Trophoblast cell (in vitro differentiated cells and primary cell): ENCODE results near the gene ELL.

Experiments
- DNase-seq, 2 donors: peaks; one replicate each; pipeline ENCODE4 v3.0.0-alpha.2; 2016
- H2AFZ ChIP-seq: 2 replicates; pipeline ENCODE4 v1.6.1; 2013; ENCODE audit warnings: low read length, moderate library complexity, mild to moderate bottlenecking; ENCODE audit not compliant: insufficient read depth, poor library complexity
- H2AK5ac ChIP-seq: 2 replicates; pipeline ENCODE4 v1.6.1; 2013; ENCODE audit warnings: mild to moderate bottlenecking, low read length
- H2BK120ac ChIP-seq: 2 replicates; pipeline ENCODE4 v1.6.1; 2013; ENCODE audit warnings: low read length, mild to moderate bottlenecking, moderate library complexity; ENCODE audit not compliant: insufficient read depth, poor library complexity
- H2BK12ac ChIP-seq: 2 replicates; pipeline ENCODE4 v1.6.1; 2013; ENCODE audit warnings: mild to moderate bottlenecking, low read length, moderate library complexity
- H2BK5ac ChIP-seq: 2 replicates; pipeline ENCODE4 v1.6.1; 2013; ENCODE audit warnings: low read length, low read depth, moderate library complexity, mild to moderate bottlenecking; ENCODE audit not compliant: poor library complexity
- H3K14ac ChIP-seq: 2 replicates; pipeline ENCODE4 v1.6.1; 2013; ENCODE audit warnings: mild to moderate bottlenecking, low read length
- H3K18ac ChIP-seq: 2 replicates; pipeline ENCODE4 v1.6.1; 2013; ENCODE audit warnings: mild to moderate bottlenecking, low read length
- H3K23ac ChIP-seq: 2 replicates; pipeline ENCODE4 v1.6.1; 2013; ENCODE audit warnings: low read length
- H3K27ac ChIP-seq: 2 replicates; pipeline ENCODE4 v1.5.1; 2013; ENCODE audit warnings: low read depth, mild to moderate bottlenecking, inconsistent platforms, low read length, moderate library complexity
- H3K27me3 ChIP-seq: 2 replicates; pipeline ENCODE4 v1.6.1; 2013; ENCODE audit warnings: inconsistent platforms, mild to moderate bottlenecking, low read length, moderate library complexity; ENCODE audit not compliant: insufficient read depth
- H3K36me3 ChIP-seq, 2 experiments: 1 replicate in 1 of 2; 2 replicates in 1 of 2; pipeline ENCODE4 v1.6.1; 2013; ENCODE audit warnings: low read length in 2 of 2, mild to moderate bottlenecking in 2 of 2, moderate library complexity in 1 of 2; ENCODE audit not compliant: insufficient read depth in 2 of 2, control insufficient read depth in 1 of 2
- H3K4ac ChIP-seq: 2 replicates; pipeline ENCODE4 v1.6.1; 2013; ENCODE audit warnings: low read depth, mild to moderate bottlenecking, low read length, moderate library complexity
- H3K4me1 ChIP-seq, 2 experiments: 1 replicate in 1 of 2; 2 replicates in 1 of 2; pipeline ENCODE4 v1.6.1; 2013; ENCODE audit warnings: low read length in 2 of 2, mild to moderate bottlenecking in 2 of 2, moderate library complexity in 1 of 2; ENCODE audit not compliant: insufficient read depth in 2 of 2, control insufficient read depth in 1 of 2
- H3K4me2 ChIP-seq: 2 replicates; pipeline ENCODE4 v1.6.1; 2013; ENCODE audit warnings: inconsistent platforms, mild to moderate bottlenecking, low read length, moderate library complexity
- H3K4me3 ChIP-seq: 2 replicates; pipeline ENCODE4 v1.5.1; 2013; ENCODE audit warnings: mild to moderate bottlenecking, low read depth, low read length, inconsistent platforms
- H3K79me1 ChIP-seq: one replicate; pipeline ENCODE4 v1.6.1; 2013; ENCODE audit warnings: low read length
- H3K79me2 ChIP-seq: 2 replicates; pipeline ENCODE4 v1.6.1; 2013; ENCODE audit warnings: low read length, mild to moderate bottlenecking; ENCODE audit not compliant: control insufficient read depth, insufficient read depth, poor library complexity
- H3K9ac ChIP-seq: 2 replicates; pipeline ENCODE4 v1.6.1; 2013; ENCODE audit warnings: mild to moderate bottlenecking, low read length
- H3K9me3 ChIP-seq: 2 replicates; pipeline ENCODE4 v1.6.1; 2013; ENCODE audit warnings: low read depth, mild to moderate bottlenecking, control low read depth, inconsistent platforms, low read length; ENCODE audit not compliant: insufficient read depth
- H4K12ac ChIP-seq: 2 replicates; pipeline ENCODE4 v1.6.1; 2013; ENCODE audit warnings: low read depth, mild to moderate bottlenecking, low read length, moderate library complexity
- H4K8ac ChIP-seq: 2 replicates; pipeline ENCODE4 v1.6.1; 2013; ENCODE audit warnings: low read depth, mild to moderate bottlenecking, low read length, moderate library complexity
- H4K91ac ChIP-seq: one replicate; pipeline ENCODE4 v1.6.1; 2013; ENCODE audit warnings: low read depth, mild to moderate bottlenecking, low read length, moderate library complexity
- WGBS: extraction: QIAGEN DNeasy Blood & Tissue Kit; methylation state at CpG from one replicate; pipeline ENCODE4 v1.1.7; 2013; ENCODE audit warnings: missing lambda C conversion rate; ENCODE audit not compliant: insufficient read length, insufficient coverage; ENCODE audit errors: extremely low coverage; 5-methylcytosine and 5-hydroxymethylcytosine counted together

Gene ELL

GRCh38 chr19:18452386-18452785 lies 69.5 kb downstream of the ELL start:
- peak; percentile 47 to 62 for DNase-seq
- Histone ChIP-seq H3K79me2 (peaks cover under 1% of the 10 kb centered on the region), H3K18ac (no peak overlapping the region), H2AFZ (no peak overlapping the region), H3K36me3 (peaks cover 42 to 43% of the 10 kb centered on the region in 2 experiments), H3K14ac (no peak overlapping the region), H3K9me3 (peaks cover 2% of the 10 kb centered on the region), H4K91ac (no peak overlapping the region), H3K79me1 (peaks cover 1% of the 10 kb centered on the region), H3K4ac (no peak overlapping the region), H3K23ac (no peak overlapping the region), H2AK5ac (no peak overlapping the region), H2BK120ac (no peak overlapping the region), H3K4me3 (no peak overlapping the region), H2BK12ac (no peak overlapping the region), H3K4me2 (no peak overlapping the region), H2BK5ac (no peak overlapping the region), H3K27me3 (no peaks in the 10 kb centered on the region), H3K4me1 (peaks cover 13 to 17% of the 10 kb centered on the region in 2 experiments), H3K27ac (peak overlapping the region; percentile 38), H4K8ac (no peak overlapping the region), H4K12ac (no peak overlapping the region), H3K9ac (no peak overlapping the region)
- no CpG with 5 or more reads among the region's 3 CpGs for WGBS

GRCh38 chr19:18450931-18451836 lies 70.7 kb downstream of the ELL start:
- no peak overlapping the region for H3K4me3 ChIP-seq
- H4K12ac ChIP-seq = peak overlapping the region; percentile 3
- peak overlapping the region; percentile 16 for H3K4ac ChIP-seq
- H3K4me2 ChIP-seq = no peak overlapping the region
- H3K79me1 ChIP-seq = peaks cover 9% of the 10 kb centered on the region
- H3K79me2 ChIP-seq = peaks cover 3% of the 10 kb centered on the region
- H3K14ac ChIP-seq = peak overlapping the region; percentile 8
- H4K91ac ChIP-seq = peak overlapping the region; percentile 50
- peak; percentile 81 to 92 for DNase-seq
- H3K18ac ChIP-seq = peak overlapping the region; percentile 34
- peaks cover 25 to 29% of the 10 kb centered on the region in 2 experiments for H3K4me1 ChIP-seq
- H2BK12ac ChIP-seq = peak overlapping the region; percentile 46
- H2AK5ac ChIP-seq = peak overlapping the region; percentile 37
- no peak overlapping the region for H2AFZ ChIP-seq
- H3K9me3 ChIP-seq = peaks cover 5% of the 10 kb centered on the region
- no peak overlapping the region for H2BK120ac ChIP-seq
- H3K23ac ChIP-seq = no peak overlapping the region
- H3K9ac ChIP-seq = no peak overlapping the region
- H3K36me3 ChIP-seq = peaks cover 37 to 38% of the 10 kb centered on the region in 2 experiments
- H3K27ac ChIP-seq = no peak overlapping the region
- no peak overlapping the region for H2BK5ac ChIP-seq
- no peaks in the 10 kb centered on the region for H3K27me3 ChIP-seq
- WGBS = no CpG with 5 or more reads among the region's 26 CpGs
- no peak overlapping the region for H4K8ac ChIP-seq

- Histone ChIP-seq H2BK120ac (no peak overlapping the region), H2BK12ac (peak overlapping the region; percentile 46), H3K23ac (no peak overlapping the region), H3K79me2 (peaks cover 6% of the 10 kb centered on the region), H4K12ac (peak overlapping the region; percentile 3), H3K4me1 (peaks cover 32 to 37% of the 10 kb centered on the region in 2 experiments), H3K79me1 (peaks cover 15% of the 10 kb centered on the region), H3K14ac (no peak overlapping the region), H2BK5ac (no peak overlapping the region), H2AK5ac (peak overlapping the region; percentile 1), H3K18ac (no peak overlapping the region), H3K36me3 (peaks cover 42 to 43% of the 10 kb centered on the region in 2 experiments), H3K4me2 (no peak overlapping the region), H3K9me3 (peaks cover 5% of the 10 kb centered on the region), H3K27ac (no peak overlapping the region), H2AFZ (no peak overlapping the region), H3K27me3 (no peaks in the 10 kb centered on the region), H4K91ac (peak overlapping the region; percentile 50), H4K8ac (no peak overlapping the region), H3K9ac (no peak overlapping the region), H3K4me3 (no peak overlapping the region), H3K4ac (peak overlapping the region; percentile 57)
- no peak for DNase-seq
- no CpG with 5 or more reads among the region's 33 CpGs for WGBS
Measured at GRCh38 chr19:18450021-18450930, 71.6 kb downstream of the ELL start.

- Histone ChIP-seq H3K27ac (no peak overlapping the region), H3K9ac (no peak overlapping the region), H4K91ac (no peak overlapping the region), H4K12ac (no peak overlapping the region), H4K8ac (no peak overlapping the region), H3K4me1 (peaks cover 35 to 40% of the 10 kb centered on the region in 2 experiments), H3K18ac (no peak overlapping the region), H2BK5ac (no peak overlapping the region), H2AFZ (no peak overlapping the region), H2AK5ac (no peak overlapping the region), H2BK120ac (no peak overlapping the region), H3K4me2 (no peak overlapping the region), H3K14ac (no peak overlapping the region), H3K27me3 (no peaks in the 10 kb centered on the region), H3K4ac (no peak overlapping the region), H3K79me2 (peaks cover 6% of the 10 kb centered on the region), H3K9me3 (peaks cover 5% of the 10 kb centered on the region), H3K23ac (no peak overlapping the region), H3K4me3 (no peak overlapping the region), H3K79me1 (peaks cover 15% of the 10 kb centered on the region), H2BK12ac (no peak overlapping the region), H3K36me3 (peaks cover 47 to 48% of the 10 kb centered on the region in 2 experiments)
- WGBS = no CpG with 5 or more reads among the region's 14 CpGs
- DNase-seq = no peak
Measured at GRCh38 chr19:18449552-18449951, 72.3 kb downstream of the ELL start.
